NCI-H446 treated with DMSO at 0.1 percent for 48 hours (cell line): Measurements from ENCODE around the gene AUTS2.
A peak's percentile ranks its signal among the peaks of the same experiment; 100 is the strongest.

Experiments
- DNase-seq: peaks from one replicate; lab custom pipeline; 2025; lab: John Stamatoyannopoulos, UW

Gene AUTS2

DNA sequence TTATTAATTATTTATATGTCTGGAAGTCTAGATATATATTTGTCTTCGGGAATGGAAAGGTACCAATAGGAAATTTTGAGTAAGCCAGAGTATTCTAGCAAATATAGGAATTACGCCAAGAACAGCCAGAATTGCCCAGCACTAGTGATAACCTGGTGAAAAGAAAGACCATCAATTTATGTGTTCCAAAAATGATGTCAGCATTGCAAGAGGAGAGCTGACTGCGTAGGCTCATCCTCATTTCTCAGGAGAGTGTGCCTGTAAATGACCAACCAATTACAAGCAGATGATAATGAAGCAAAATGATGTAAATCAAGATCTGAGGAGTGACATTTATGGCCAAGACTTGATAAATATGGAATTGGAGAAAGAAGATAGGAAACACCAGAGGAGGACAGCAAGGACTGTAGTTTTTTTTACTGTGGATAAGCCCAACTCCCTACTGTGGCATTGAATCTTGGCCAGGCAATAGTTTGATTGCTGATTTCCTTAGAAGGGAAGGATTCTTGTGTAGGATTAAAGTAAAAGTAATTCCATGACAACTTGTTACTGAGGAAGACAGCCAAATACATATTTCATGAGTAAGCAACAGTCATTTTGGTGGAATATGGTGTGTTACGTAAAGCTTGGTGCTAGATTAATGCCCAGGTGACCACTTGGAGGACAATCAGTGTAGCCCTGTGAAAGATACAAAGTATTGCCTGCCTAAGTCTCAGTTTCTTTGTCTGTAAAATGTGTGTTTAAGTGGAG, 590.8 kb downstream of the AUTS2 start:
- no peak for DNase-seq

DNA sequence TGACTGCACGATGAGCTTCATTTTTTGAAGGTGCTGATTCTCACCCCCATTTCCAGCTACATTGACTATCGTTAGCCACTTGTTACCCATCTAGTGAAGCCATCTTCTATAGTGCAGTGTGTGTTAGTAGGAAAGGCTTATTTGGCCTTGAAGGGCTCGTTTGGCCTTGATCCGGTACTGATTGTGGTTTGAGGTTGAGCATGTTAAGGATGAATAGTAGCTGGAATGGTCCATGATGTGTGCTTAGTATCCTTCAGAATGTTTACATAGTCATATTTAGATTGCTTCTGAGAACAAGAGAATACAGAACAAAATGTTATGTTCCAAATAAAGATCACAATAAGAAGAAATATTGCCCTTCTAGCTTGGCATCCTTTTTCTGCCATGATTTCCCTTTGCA, 591.5 kb downstream of the AUTS2 start:
- DNase-seq = no peak

DNA sequence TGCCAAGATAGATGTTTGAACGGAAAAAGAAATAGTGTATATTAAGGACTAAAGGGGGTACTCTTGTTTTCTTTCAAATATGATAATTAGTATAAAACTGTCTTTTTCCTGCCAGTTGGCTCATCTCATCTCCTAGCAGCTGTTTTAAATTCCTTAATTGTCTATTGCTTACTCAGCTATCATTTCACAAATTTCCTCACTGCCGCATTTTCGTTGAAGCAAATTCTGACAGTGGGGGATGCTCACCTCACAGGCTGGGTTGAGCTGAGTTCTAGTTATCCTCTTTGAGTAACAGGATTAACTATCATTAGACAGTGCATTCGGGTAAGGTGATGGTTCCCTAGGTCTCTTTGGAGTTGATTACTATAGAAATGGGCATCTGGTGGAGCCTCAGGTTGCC, 592.0 kb downstream of the AUTS2 start:
- no peak for DNase-seq

DNA sequence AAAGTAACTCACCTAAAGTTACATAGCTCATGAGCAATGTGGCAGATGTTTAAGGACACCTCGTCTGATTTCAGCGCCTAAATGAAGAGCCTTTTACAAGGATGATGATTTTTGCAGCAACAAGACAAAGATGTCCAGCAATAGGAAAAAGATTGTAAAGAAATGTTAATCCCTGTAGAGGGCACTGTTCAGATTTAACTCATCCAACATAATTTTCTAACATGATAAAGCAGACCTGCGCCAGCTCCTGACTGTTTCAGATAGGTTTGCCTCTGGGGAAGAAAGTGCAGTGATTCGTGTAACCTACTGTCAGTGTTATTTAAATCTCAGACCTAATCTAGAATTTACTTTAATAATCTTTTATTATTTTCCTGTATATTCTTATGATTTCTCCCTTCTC, 595.2 kb downstream of the AUTS2 start:
- DNase-seq = peak; percentile 37

DNA sequence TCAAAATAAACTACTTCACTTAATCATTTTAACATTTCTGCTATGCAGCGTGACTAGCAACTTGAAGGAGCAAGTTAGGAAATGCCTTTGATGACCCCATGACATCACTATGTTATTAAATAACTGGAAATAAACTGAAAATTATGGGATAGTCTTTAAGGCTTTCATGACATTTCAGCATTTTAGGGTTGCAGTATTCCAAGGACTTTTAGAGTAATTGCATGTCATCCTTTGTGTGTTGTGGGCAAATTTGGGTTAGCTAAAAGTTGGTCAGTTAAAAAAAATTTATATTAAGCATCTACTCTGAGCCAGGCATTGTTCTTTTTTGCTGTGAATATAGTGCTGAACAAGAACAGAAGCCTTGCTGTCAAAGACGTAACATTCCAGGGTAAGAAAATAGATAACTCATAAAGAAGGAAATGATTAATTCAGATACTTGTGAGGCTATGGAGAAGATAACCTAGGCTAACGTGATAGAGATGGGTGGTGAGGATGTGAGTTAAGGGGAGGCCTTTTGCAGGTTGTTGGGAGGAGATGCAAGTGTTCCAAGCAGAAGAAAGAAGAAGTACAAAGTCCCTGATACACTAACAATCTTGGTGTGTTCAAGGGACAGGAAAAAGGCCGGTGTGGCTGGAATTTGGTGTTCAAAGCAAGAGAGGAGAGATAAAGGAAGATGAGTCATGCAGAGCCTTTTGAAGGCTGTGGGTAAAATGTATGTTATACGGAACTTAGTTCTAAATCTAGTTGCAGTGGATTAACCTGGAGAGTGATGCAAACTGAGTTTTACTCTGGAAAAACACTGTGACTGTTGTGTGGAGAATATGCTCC, 610.2 kb downstream of the AUTS2 start:
- DNase-seq = no peak

DNA sequence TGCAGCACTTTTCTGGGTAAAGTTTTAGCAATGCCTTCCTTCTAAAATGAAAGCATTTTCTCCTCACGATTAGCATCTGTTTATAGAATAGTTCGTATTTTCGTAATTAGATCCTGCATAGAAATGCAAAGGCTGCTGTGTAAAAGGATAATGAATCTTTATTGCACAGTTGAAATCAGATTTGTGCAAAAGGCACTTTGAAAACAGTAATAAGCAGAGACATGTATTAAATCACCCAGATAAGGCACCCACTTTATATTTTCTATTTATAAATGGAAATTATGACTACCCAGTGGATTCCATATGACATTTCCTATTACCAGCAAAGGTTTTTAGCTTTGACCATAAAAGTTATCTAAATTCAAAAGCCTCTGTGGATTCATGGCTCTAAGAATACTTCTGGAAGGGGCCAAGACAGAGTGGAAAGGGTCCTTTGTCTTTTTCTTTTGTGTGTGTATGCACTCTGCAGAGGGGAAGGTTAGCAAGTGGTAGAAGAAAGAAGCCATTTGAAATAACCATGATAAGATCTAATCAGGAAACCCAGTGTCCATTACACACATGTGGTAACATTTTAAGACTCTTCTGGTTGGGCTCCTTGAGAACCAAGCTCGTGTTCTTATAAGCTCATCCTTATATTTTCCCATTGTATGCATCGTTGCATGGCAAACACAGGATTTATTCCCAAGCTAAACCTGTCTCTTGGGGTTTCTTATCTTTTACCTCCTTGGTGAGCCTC, 612.1 kb downstream of the AUTS2 start:
- no peak for DNase-seq

DNA sequence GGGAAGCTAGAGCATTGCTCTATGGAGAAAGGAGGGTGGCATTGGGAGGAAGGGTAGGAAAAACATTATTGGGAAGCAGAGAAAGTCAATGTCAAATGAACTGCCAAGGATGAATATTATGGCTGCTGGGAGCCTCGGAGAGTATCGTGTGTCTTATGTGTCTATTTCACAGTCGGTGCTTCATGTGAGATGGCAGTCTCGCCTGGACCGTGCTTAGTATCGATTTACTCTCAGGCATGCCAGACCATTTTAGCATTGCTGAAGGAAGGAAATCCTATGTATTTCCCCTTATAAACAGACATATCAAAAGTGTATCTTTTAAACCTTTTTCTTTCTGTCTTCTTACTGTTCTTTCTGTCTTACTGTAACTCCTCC, 612.6 kb downstream of the AUTS2 start:
- DNase-seq = no peak

DNA sequence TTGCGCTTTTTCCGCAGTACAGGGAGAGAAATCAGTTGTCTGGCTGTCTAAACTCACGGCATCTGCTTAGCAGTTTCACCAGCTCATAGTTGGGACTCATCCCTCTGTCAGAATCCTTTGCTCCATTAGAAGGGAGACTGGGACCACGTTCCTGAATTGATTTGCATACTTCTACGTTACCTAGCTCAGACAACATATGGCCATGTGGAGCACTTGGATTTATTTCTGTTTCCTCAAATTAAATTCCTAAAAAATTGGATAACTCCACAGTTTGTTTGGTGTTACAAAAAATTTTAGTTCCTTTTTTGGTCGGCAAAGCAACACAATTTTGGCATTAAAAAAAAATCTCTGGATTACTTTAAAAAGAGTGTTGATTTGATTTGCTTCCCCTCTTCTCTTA, 614.0 kb downstream of the AUTS2 start:
- no peak for DNase-seq

DNA sequence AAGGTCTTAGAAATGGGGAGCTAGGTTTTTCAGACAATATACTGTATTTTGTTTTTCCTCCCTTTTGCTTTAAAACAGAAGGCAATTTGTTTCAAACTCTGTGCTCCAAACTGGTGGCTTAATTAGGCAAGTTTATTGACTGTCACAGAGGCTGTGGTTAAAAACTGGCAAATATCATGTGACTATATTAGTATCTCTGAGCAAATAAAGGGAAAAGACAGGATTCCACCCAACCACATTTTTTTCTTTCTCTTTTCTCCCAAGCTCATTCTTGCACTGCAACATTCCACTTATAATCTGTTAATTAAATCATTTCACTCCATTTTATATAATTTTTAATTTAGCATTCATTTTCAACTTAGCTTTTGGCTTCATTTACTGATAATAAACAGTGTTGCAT, 615.8 kb downstream of the AUTS2 start:
- no peak for DNase-seq

DNA sequence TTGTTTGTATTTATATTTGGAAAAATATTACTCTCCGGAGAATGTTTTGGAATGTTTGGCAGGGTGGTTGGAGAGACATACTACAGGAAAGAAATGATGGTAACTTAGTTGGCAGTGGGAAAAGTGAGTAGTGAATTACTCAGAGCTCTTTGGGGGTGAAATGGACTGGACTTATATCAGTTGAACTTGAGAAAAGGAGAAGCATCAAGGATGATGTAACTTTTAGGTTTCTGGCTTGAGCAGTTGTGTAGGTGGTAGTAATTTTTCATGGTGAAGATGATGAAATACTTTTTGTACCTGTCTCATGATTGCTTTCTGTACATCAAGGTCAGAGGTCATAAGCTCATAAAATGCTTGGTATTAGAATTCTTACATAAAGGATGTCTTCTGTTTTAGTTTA, 617.2 kb downstream of the AUTS2 start:
- DNase-seq = no peak

DNA sequence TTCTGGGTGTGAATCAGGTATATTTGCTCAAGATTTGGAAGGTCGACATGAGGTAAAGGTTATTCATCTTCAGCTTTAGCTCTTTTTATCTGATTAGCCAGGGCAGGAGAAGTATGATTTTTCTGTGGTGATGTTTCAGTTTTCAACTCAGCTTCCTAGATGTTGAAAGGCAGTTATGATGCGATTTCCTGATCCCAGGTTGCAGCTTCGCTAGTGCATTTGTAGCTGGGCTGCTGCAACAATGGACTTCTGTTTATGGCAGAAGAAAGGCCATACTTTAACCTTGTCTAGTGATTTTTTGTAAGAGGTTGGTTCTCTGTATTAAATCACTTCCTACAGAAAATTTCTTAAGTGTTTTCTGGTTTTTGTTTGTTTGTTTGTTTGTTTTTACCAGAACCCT, 619.3 kb downstream of the AUTS2 start:
- no peak for DNase-seq

DNA sequence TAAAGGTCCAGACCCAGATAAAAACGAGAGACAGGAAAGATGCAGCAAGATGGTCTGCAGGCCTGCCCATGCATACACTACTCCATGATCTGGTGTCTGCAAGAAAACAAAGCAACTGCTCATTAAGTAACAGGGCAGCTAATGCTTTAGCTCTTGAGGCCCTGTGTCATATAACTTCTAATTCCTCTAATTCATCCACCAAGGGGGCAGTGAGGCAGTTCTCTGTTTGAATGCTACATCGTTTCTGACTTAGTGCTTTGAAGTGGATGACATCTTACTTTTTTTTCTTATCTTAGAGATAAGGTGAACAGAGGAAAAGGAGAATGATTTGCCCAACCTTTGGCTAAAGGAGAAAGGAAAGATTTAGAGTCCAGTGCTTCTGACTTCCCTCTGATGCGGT, 619.7 kb downstream of the AUTS2 start:
- no peak for DNase-seq

DNA sequence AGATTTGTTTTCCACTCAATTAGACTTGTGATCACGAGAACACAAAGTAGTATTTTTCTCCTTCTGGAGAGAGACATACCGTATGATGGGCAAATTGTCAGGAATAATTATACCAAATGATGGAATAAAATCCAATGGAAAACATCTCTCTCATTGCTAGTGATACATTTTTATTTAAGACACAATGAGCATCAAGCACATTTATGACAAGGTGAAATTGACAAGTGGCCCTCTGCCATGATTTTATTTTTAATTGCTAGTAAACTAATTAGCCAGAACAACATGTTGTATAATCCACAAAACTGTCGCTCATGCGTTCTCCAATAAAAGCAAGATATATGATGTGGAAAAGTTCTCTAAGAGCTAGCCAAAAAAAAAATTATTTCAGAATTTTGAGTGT, 620.8 kb downstream of the AUTS2 start:
- DNase-seq = peak; percentile 36

DNA sequence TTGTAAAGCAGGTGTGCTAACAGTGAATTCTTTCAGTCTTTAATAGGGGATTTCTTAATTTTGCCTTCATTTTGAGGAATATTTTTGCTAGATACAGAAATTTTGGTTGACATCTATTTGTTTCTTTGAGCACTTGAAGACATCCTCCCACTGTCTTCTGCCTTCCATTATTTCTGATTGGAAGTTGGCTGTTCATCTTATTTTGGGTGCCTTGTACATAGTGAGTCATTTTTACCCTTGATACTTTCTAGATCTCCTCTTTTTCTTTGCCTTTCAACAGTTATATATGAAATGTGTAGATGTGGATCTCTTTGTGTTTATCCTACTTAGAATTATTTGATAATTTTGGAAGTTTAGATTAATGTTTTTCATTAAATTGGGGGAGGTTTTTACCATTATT, 631.0 kb downstream of the AUTS2 start:
- DNase-seq = no peak

DNA sequence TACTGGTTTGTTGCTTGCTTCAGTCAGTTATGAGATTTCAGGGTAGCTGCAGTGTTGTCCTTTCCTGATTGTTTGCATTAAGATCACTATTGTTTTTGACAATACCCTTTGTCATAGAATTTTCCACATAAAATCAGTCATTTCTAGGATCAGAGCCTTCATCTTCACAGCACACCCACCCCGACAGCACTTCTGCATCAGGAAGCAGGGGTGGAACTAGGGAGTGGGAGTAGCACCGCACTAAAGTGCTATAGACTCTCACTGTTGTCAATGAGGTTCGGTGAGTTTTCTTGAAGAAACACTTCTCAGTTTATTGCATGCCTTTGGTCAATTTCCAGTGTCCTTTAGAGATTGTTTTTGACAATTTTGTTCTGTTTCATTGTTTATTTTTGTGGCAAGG, 632.5 kb downstream of the AUTS2 start:
- no peak for DNase-seq

DNA sequence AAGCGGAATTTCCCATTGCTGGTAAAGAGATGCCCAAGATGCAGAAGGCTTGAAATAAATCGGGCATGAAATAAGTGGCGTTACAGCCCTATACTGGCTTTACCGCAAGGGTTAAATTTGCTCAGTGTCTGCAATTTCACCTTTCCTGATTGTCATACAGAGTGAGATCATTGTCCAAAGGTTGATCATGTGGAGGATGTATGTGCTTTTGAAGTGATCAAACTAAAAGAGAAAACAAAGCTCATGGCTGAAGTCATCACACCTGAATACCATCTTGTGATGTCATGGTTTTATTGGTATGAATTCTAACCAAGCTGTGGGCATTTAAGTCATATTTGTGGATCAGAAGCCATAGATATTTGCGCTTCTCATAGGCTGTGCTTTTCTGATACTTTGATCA, 635.5 kb downstream of the AUTS2 start:
- DNase-seq = no peak

DNA sequence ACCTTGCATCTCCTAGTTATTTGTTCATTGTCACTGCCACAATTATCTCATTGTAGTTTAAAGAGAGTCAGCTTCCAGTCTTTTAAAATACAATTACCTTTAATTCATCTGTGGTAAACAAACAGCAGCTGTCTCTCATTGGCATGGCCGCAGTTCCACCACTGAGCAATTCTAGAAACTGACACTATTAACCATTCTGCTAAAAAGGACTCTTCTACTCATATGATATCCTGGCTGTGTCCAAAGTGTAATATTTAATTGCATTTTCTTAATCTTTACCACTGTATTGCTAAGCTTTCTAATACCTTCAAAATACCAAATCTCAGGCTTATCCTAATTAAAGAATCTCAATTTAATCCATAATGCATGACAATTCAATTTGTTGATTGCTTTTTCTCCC, 639.0 kb downstream of the AUTS2 start:
- DNase-seq = peak; percentile 25

DNA sequence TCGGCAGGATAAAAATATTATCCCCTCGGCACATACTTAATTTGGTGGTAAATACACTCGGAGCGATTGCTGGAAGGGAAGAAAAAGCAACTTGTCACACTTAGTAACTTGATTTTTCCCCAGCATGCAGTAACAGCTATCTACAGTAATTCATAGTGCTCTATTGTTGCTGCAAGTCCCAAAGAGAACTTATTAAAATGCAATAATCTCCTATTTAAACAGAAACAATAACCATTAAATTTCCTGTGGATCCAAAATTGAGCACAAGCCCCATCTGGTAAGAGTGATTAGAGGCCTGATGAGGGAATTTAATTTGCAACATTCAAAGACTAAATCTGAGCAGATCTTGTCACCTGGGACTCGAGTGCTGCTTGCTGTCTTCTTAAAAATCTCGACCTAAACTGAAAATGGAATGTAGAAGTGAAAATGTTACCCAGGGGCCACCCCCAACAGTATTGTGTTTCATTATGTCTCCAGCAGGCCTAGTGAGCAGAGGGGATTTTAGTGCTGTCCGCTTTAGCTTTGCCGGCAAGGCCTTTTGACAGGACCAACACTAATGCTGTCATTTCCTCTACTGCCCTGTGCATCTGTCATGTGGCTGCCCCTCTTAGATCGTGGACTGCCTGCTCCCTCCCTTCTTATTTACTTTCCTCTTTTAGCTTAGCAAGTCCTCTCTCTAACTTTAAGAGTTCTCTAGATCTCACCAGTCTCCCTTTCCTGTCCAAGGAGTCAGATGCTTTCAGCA, 639.7 kb downstream of the AUTS2 start:
- DNase-seq = no peak

DNA sequence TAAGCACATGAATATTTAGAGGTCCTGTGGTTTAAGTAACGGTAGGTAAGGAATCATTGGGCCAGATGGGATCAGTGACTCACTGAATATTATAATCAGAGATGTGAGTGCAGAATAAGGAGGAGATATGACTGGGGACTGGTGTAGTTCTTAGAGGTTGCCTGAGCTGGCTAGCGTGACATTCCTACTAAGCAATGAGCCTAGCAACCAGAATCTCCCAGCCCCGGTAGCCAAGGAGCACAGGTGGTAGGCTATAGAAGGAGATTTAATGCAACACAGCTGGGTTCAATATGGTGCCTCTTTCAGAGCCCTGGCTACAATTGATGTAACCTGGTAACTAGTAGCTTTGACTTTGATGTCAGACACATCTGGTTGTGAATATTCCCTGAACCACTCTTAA, 641.6 kb downstream of the AUTS2 start:
- DNase-seq = no peak

DNA sequence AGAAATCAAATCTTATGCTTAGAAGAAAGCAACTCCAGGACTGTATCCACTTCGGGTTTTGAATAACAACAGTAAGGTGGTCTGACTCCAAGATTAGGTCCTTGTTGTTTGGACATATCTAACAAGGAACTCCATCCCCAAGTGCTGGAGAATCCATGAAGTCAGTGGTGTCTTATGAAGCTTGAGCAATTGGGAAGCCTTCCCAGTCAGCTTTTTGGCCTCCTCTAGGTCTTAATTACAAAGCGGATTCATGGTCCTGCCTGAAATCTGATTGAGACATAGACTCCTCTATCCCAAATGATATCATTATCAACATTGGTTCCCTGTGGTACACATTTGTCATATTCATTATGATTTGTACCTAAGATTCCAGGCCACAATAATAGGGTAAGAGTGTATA, 642.6 kb downstream of the AUTS2 start:
- no peak for DNase-seq

DNA sequence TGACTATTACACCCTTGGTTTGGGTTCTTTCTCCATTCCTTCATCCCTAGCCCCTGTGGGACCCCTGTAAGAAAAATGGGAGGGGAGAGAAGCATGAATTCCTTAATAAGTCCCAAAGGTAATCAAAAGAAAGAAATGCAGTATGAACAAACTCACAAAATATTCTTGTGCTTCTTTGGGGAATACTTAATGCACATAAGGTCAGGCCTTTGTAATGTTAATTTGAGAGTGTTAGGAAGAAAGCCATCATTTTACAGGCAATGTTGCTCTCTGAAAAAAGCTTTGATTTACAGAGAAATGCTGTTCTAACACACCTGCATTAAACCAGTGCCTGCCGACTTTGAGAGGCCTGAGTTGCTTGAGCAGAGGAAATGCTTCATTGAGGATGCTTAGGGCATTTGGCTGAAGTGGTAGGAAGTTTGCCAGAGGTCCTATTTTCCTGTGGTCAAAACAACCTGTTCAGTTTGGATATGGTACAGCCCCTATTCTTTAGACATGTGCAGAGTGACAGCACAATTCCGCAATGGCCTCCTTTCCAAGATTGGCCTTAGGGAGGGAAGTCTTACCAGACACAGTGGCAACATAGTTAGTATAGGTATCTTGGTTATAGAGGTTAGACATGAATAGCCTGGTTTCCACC, 643.4 kb downstream of the AUTS2 start:
- DNase-seq = no peak

DNA sequence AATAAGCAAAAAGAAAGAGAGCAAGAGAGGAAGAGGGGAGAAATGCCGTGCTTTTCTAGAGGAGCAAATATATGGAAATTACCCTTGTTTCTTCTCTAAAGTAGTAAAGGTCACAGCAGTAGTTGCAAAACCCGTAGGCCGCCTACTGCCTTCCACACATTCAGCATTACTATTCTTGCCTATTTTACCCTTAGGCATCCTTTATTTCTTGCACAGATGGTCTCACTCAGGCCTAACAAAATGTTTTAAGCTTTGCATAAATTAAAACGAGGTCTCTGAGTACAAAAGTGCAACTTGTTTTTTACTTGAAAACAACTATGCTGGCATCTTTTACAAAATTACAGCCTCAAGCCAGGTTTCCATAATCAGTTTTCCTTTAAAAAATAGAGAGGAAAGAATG, 644.6 kb downstream of the AUTS2 start:
- DNase-seq = no peak
